Activated CD4-positive, alpha-beta T cell treated with anti-CD3 and anti-CD28 coated beads, Interleukin-2, Interleukin-6, amounts not matched to agents 100 ng/mL and 50 ng/mL, durations not matched to agents 16 hours and 8 hours (primary cell): ENCODE results near the gene GNG2.

Experiments
- DNase-seq: peaks from one replicate; pipeline ENCODE4 v3.0.0-alpha.2; 2020

The GNG2 gene

DNA sequence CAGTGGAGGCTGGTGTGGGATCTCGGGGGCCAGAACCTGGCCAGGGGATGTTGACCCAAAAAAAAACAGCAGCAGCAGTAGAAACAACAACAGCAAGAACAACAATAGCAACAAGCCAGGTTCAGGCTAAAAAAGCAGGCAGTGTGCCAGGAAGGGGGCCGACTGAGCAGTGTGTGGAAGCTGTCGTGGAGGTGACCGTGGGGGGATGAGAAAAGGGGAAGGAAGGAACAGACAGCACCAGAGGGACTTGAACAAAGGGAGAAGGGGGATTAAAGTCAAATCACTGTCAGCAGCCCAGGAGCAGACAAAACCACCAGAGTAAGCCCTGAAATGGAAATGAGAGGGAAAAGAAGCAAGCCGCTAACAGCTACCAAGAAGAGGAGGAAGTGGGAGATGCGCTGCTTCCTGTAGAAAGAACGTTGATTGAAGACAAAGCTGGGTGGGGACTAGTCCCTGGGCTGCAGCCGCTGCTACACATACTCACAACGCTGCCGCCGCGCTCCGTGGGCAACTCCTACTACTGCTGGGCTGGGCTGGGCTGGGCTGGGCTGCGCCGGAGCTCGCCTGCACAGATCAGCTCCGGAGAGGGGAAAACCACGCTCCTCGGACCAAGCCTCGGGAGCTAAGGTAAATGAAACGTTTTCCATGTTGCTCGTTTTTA lies at the start of gene GNG2:
Gene GNG2 (plus strand): TSS at position 449 of the 661 bp plus-strand sequence. CDS start 90,067 bp downstream, outside the sequence.
- peak; percentile 92 for DNase-seq

GRCh38 chr14:51811706-51812105 lies 48.7 kb upstream of the GNG2 start:
- DNase-seq = no peak

DNA sequence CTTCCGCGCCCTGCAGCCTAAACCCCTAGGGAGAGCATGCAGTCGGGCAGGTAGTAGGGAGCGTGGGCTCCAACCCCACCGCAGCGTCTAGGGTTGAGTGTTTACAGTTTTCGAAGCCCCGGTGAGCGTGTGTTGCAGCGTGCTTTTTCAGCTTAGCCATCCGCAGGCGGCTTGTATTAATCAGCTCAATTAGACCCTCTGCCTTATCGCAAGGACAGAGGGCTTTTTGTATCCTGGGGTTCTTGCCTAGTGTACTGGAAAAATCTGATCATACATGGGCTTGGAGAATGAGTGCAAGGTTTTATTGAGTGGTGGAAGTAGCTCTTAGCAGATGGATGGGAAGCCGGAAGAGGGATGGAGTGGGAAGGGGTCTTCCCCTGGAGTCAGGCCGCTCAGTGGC lies 44.4 kb upstream of the GNG2 start:
- DNase-seq = no peak

- no peak for DNase-seq
Measured at GRCh38 chr14:51817326-51817725, 43.1 kb upstream of the GNG2 start.

DNA sequence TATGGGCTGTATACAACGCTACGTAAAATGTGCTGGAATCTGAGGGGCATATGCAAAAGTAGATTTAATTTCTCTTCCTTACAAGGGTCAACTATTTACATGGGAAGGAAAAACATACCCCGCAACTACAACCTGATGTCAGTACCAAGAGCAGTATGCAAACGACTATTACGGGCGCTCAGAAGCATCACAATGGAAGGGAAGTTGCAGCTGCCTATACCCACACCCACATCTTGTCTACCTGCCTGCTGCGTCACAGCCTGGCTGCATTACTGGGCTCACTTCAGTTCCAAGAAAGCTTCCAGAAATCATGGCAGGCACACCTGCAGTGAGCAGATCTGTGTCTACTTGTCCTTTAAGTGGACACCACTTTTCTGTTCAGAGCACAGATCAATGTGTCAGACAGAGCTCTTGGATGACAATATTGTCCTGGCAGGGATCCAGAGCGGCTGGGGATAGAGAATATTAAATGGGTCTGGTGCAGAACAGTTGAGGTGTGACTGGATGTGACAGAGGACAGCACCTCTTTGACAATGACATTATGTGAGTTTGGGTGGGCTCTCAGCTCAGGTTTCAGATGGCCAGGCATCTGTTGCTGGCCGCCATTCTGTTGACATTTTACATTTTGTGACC lies 41.5 kb upstream of the GNG2 start:
- no peak for DNase-seq

- no peak for DNase-seq
Measured at GRCh38 chr14:51821822-51822221, 38.6 kb upstream of the GNG2 start.

- no peak for DNase-seq
Measured at GRCh38 chr14:51822499-51822898, 37.9 kb upstream of the GNG2 start.

DNA sequence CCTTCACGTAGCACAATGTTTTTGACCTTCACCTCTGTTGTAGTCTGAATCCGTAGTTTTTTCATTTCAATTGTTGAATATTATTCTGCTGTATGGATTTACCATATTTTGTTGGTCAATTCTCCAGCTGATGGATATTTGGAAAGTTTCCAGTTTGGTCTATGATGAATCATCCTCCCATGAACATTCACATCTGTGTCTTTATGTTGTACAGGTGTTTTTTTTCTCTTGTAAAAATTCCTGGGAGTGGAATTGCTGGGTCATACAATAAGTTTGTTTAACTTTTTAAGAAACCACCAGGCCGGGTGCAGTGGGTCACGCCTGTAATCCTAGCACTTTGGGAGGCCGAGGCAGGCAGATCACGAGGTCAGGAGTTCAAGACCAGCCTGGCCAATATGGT lies 36.7 kb upstream of the GNG2 start:
- DNase-seq = no peak

DNA sequence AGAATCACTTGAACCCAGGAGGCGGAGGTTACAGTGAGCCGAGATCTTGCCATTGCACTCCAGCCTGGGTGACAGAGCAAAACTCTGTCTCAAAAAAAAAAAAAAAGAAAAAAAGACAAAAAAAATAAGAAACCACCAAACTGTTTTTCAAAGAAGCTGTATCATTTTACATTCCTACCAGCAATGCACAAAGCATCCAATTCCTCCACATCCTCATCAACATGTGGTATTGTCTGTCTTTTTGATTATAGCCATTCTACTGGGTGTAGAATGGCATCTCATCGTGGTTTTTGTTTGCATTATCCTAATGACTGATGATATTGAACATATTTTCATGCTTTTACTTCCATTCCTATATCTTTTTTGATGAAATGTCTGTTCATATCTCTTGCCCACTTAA lies 36.2 kb upstream of the GNG2 start:
- DNase-seq = no peak

DNA sequence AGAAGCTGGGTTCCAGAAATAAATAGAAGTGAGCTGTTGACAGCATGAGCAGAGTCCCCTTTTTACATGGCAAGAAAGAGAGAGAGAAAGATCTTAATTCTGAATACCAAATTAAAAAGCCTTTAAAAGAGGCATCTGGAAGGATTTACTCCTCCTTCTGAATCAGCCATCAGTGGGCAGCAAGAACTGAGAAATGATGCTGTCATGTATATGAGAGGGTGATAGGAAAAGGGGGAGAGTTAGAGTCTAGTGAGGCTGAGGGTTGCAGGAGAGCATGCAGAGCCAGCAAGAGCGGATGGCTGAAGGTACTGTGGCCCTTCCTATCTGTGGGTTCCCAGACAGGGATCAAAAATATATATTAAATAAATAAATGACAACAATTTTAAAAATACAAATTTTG lies 34.5 kb upstream of the GNG2 start:
- DNase-seq = no peak

- peak; percentile 88 for DNase-seq
Measured at GRCh38 chr14:51828017-51828797, 32.2 kb upstream of the GNG2 start.

- DNase-seq = no peak
Measured at GRCh38 chr14:51834240-51834639, 26.2 kb upstream of the GNG2 start.

DNA sequence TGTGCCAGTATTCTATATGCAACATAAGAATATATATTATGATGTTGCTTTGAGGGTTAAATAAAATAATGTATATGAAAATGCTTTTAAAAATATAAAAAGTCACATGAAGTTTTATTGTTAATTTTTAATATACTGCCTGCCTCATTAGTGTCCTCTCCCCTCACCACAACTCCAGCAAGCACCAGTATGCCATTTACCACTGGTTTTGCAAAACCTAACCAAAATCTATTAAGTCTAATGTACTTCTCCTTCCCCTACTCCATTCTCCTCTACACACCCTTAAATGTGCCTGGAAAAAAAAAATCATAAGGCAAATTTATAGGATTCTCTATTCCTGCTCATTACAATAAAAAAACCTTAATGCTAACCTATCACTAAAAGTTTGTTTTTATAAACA lies 24.0 kb upstream of the GNG2 start:
- no peak for DNase-seq

- no peak for DNase-seq
Measured at GRCh38 chr14:51844081-51844881, 16.1 kb upstream of the GNG2 start.

DNA sequence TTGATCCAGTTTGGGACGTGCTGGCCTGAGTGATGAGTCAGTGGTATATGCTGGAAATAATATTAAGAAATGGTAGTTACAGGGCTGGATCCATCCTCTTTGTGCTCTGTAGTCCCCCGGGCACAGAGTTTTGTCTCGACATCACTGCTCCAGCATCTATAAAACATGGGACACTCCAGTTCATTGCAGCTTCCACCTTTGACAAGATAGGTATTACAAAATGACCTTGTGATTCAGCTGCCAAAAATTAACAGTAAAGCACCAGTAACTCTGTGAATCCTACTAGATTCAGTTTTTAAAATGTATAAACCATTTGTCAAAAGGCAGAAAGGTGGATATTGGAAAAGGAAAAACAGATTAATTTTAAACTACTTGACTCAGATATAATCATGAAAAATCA lies 14.6 kb upstream of the GNG2 start:
- no peak for DNase-seq

GRCh38 chr14:51846631-51847488 lies 13.6 kb upstream of the GNG2 start:
- DNase-seq = peak; percentile 95

DNA sequence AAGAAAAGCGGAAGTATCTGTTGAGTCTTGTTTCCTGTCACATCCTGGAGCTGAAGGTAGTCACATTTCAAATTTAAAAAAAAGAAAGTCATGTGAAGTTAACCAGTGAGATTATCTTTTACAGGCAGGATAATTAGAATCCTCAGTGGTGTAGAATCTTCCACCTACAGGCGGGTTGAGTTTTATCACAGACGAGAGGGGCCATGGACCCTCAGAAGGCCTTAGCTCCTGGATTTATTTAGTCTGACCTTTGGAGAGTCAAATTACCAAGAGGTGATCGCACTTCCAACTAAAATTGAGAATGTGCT lies 13.0 kb upstream of the GNG2 start:
- DNase-seq = no peak

GRCh38 chr14:51848120-51848519 lies 12.3 kb upstream of the GNG2 start:
- DNase-seq = no peak

- peak; percentile 92 for DNase-seq
Measured at GRCh38 chr14:51849097-51849496, 11.3 kb upstream of the GNG2 start.

DNA sequence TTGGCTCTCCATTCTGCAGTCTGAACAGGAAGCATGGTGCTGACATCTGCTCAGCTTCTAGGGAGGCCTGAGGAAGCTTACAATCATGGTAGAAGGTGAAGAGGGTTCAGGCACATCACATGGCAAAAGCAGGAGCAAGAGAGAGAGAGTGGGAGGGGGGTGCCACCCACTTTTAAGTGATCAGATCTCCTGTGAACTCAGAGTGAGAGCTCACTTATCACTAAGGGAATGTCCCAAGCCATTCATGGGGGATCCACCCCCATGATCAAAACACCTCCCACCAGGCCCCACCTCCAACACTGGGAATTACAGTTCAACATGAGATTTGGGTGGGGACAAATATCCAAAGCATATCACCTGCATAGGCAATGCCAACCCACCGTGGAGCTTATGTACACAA lies 9.8 kb upstream of the GNG2 start:
- DNase-seq = no peak

DNA sequence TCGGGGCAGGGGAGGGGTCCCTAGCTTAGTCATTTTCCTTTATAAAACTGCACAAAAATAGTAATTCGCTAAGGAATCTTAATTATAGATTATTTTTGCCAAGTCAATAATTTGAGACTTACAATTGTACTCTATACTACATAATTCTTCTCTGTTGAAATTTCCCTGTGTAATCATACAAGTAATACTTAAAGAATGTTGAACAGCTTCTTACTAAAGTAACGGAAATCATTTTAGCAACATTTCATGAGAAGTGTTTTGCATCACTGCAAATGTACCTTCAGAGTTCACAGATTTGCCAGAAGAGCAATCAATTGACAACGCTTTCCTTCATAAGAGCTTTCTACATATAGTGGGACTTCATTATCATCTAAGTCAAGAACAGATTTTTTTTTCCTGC lies 7.9 kb upstream of the GNG2 start:
- DNase-seq = no peak

DNA sequence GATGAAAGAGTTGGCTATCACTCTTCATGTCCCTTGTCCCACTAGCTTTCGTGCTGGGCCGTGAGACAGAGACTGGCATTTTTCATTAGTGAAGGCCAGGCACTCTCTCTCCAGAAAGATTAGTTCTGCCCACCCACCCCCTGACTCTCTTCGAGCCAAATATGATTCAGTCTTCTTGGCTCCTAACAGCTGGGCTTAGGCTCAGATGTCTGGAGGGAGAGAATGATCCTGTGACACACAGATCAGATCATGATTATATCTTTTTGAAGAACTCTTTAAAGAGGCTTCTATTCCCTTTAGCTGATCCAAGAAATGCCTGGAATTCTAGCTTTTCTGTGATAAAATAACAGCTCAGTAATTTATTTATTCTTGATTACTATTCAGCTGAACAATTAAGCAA lies 5.2 kb upstream of the GNG2 start:
- DNase-seq = no peak
